H1 (cell line): Measurements from ENCODE around the gene FAAP100. TPM values are rescaled to one million over a fixed set of nuclear protein-coding genes. Genes with fewer than 3 reads are reported as not detected.

Experiments used
- CHD7 ChIP-seq: fragments of 300-600 bp; sonication (generic); IDR thresholded peaks from 2 replicates; pipeline ENCODE4 v1.7.1; 2012; ENCODE audit warnings: low read length, moderate library complexity, mild to moderate bottlenecking, inconsistent platforms; ENCODE audit not compliant: insufficient replicate concordance
- PHF8 ChIP-seq: fragments of 200-600 bp; sonication (generic); conservative IDR thresholded peaks from 2 replicates; pipeline ENCODE4 v1.7.1; 2012; ENCODE audit warnings: low read depth, mild to moderate bottlenecking, inconsistent platforms, low read length, moderate library complexity
- SP4 ChIP-seq: IDR thresholded peaks from 2 replicates; pipeline ENCODE4 v1.6.1; 2012; ENCODE audit warnings: low read length, inconsistent platforms
- polyA plus RNA-seq, 7 experiments: library from polyadenylated mRNA; depleted of rRNA in 3 of 7; stranded (reverse) in 5 of 7; unstranded in 2 of 7; fragments of >200 nt in 5 of 7; fragments of 200-250 nt in 2 of 7; gene quantifications; 1 replicate in 5 of 7; 2 replicates in 1 of 7; 4 replicates in 1 of 7; pipeline versions ENCODE4 v1.2.1 to v1.2.3, GENCODE V29; 2011 to 2013; ENCODE audit warnings: missing spikeins in 2 of 7, mixed read lengths in 2 of 7
- total RNA-seq: library from RNA; stranded (reverse); fragmentation: NEBNext Ultra II Directional; extraction: Animal tissue kit (Norgen Biotek cat#: 25700); gene quantifications from 2 replicates; pipeline ENCODE4 v1.2.1, GENCODE V29; 2021

FAAP100 gene
- total and polyA plus RNA-seq, 2 of the 8 experiments (the other 6 are each of a cell fraction or from before 2014, with no cell fraction given): 23.2 to 41.8 TPM

DNA sequence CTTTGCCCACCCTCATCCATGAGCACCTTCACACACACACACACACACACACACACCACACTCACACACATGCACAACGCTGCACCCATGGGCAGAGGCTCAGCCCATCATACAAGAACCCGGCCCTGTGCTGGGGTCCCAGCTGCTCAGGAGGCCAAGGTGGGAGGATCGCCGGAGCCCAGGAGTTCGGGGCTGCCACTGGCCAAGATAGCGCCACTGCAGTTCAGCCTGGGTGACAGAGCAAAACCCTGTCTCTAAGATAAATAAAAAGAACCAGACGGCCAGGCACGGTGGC is 27.3 kb downstream of the FAAP100 start (continued):
- TF ChIP-seq CHD7 (no peak), SP4 (no peak), PHF8 (no peak)
